ENCODE results near the gene TMEM145.

Gene TMEM145

DNA sequence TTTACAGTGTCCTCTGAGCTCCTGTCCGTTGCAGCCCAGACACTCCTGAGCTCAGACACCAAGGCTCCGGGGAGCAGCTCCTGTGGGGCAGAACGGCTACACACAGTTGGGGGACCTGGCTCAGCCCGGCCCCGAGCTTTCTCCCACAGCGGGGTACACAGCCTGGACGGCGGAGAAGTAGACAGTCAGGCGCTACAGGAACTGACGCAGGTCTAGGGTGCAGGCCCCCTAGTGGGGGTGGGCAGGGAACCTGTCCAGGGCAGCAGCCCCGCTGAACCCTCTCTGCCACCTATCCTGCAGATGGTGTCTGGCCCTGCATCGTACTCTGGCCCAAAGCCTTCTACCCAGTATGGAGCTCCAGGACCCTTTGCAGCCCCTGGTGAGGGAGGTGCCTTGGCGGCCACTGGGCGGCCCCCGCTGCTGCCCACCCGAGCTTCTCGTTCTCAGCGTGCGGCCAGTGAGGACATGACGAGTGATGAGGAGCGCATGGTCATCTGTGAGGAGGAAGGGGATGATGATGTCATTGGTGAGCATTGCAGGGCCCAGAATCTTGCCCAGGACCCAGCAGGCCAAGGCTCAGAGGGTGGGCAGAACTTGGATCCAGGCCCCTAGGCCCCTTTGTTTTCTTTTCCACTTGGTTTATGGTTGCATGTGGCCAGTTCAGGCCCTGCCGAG is 24.1 kb upstream of the TMEM145 start:
- DNase-seq = no peak

GRCh38 chr19:42289556-42290041 is 23.5 kb upstream of the TMEM145 start:
- no peak for DNase-seq

- no peak for DNase-seq
Measured at GRCh38 chr19:42290136-42290522, 23.0 kb upstream of the TMEM145 start.

GRCh38 chr19:42290523-42291434 is 22.3 kb upstream of the TMEM145 start:
- no peak for DNase-seq

GRCh38 chr19:42291435-42291810 is 21.7 kb upstream of the TMEM145 start:
- no peak for DNase-seq

- no peak for DNase-seq
Measured at GRCh38 chr19:42292042-42292960, 20.8 kb upstream of the TMEM145 start.

DNA sequence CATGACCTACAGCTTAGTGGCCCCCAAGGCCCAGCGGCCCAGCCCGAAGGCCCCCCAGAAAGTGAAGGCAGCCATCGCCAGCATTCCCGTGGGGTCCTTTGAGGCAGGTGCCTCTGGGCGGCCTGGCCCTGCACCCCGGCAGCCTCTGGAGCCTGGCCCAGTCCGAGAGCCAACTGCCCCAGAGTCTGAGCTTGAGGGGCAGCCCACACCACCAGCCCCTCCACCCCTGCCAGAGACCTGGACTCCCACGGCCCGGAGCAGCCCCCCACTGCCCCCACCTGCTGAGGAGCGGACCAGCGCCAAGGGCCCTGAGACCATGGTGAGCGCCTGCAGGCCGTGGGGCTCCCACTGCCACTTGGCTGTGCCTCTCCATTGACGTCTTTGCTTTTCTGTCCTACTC is 20.1 kb upstream of the TMEM145 start:
- no peak for DNase-seq

- DNase-seq = no peak
Measured at GRCh38 chr19:42293540-42293939, 19.6 kb upstream of the TMEM145 start.

- no peak for DNase-seq
Measured at GRCh38 chr19:42293948-42294347, 19.2 kb upstream of the TMEM145 start.

- DNase-seq = no peak
Measured at GRCh38 chr19:42294471-42295137, 18.5 kb upstream of the TMEM145 start.

GRCh38 chr19:42295342-42295741 is 17.8 kb upstream of the TMEM145 start:
- no peak for DNase-seq

DNA sequence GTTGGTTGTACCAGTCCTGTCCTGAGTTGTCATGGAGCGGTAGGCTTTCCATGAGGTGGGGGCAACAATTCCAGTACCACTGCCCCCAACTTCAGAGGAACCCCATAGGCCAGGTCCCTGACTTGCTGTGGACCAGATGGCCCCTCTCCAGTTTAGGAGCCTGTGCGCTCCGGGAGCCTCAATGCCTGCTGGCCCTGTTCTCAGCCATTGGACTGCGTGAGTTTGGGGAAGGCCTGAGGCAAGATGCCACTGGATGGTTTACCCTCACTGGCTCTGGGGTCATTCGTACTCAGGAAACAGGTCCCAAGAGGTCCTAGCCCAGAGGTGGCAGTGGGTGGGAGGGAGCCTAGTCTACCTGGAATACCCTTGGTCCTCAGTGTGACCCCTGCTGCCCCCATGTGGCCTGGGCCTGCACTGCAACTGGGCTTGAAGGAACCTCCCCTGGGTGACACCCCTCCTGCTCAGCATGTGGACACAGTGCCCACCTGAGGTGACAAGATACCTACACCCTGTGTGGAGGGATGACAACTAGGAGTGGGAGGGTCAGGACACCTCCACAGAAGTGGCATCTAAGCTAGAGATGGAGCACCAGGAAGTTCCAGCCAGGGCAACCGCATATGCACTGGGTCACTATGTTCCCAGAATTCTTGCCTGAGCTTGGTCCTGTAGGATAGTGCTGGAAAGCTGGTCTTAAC is 17.1 kb upstream of the TMEM145 start:
- peak in 50 of 56 donors; percentile 7 to 87 (median 54) for DNase-seq

GRCh38 chr19:42297039-42297438 is 16.1 kb upstream of the TMEM145 start:
- DNase-seq = no peak

DNA sequence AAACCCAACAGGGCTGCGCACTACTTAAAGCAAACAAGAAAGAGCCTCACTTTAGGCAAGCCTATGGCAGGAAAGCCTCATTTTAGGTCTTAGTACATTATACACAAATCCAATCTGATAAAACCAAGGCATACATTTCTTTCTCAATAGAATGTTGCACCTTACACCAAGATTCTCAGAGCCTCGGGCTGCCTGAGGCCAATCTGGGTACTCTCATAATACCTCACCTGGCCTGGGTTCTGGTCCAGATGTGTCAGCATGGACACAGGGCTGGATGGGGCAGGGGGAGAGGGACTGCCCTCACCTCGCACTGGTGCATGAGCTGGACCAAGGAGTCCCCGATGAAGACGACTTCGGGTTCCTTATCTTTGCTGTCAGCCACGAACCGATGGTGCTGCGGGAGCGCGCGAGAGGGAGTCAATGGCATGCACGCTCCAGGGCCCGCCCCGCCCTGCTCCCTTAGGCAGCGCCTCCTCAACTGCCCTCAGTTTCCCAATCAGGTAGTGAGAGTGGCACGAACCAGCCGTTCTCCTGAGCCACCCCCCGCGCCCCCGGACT is 11.4 kb upstream of the TMEM145 start, which contains the start of gene PRR19:
Gene PRR19, plus strand, starts transcription at position 487 of the 558 bp plus-strand sequence. CDS start 7,453 bp downstream, outside the sequence.
- DNase-seq = peak in 1 of 56 donors; percentile 50

- no peak for DNase-seq
Measured at GRCh38 chr19:42303101-42303464, 10.0 kb upstream of the TMEM145 start.

- DNase-seq = no peak
Measured at GRCh38 chr19:42303876-42304275, 9.2 kb upstream of the TMEM145 start.

GRCh38 chr19:42306646-42307045 is 6.5 kb upstream of the TMEM145 start:
- no peak for DNase-seq

DNA sequence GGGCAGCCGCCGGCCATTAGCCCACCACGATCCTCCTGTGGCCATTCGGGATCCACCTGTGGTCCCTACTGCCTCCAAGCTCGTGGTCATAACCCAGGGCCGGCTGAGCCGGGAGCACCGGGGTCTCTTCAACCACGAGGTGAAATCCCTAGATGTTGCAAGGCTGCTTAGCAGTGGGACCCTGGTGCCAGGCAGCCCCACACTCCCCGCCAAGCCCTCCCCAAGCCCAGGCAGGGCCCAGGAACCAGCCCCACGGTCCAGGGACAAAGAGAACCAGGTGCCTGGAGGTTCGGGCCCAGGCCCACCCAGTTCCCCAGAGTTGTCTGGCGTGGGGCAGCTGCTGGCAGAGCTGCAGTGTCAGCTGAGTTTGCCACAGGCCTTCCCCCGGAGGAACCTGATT is 3.4 kb upstream of the TMEM145 start:
- no peak for DNase-seq

- DNase-seq = no peak
Measured at GRCh38 chr19:42311657-42312056, 1.5 kb upstream of the TMEM145 start.

DNA sequence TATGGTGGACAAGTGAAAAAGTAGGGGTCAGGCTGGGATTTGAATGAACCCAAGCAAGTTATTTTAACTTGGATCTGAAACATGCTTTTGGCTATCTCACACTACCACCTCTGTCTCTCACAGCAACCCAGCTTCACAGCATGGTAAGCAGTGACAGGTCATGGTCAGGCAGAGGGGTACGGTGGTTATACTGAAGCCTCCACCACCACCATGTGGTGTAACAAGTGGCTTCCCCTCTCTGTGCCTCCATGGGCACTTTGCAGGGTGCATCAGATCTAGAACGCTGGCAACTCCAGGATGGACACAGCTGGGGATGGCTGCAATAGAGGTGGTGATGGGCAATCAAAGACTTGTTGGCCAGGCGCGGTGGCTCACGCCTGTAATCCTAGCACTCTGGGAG is 739 bp upstream of the TMEM145 start:
- no peak for DNase-seq

Data from amygdala (tissue), 56 donors.